NCI-H1436 treated with DMSO at 0.1 percent for 48 hours (cell line): ENCODE data around the gene PGLYRP4.
"Not testable (repeated sequence)": the region's sequence is repeated elsewhere in the genome, so short reads cannot be mapped to it uniquely, and the experiment has no call there.

Experiments used
- DNase-seq: peaks from one replicate; lab custom pipeline; 2025; lab: John Stamatoyannopoulos, UW

The PGLYRP4 gene

GRCh38 chr1:153356392-153357075 lies 7.9 kb upstream of the PGLYRP4 start:
- no peak for DNase-seq

DNA sequence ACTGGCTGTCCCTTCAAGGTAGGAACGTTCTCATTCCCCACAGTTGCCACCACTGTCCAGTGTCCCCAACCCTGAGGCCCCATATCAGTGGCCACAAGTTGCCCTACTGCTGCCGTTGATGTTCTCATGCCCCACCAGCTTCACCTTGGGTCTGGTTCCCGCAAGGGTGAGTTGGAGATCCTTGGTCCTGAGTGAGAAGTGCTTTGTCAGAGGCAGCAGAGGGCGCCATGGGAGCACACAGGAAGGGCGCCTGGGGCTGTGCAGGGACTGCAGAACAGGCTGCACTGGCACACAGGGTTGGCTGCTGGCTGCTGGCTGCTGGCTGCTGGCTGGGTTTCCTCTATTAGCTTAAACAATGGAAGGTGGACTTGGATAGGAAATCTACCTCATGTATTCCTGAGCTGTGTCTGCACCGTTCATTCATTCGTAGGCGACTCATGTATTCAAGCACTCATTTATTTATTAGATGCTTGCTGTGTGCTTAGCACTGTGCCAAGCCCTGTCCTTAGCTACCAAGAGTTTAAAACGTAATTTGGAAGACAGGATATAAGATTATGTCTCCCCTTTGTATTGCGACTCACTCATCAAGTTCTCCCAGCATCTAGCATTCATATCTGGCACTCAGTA lies 6.9 kb upstream of the PGLYRP4 start:
- DNase-seq, result peak; percentile 7

- no peak for DNase-seq
Measured at GRCh38 chr1:153354515-153355193, 6.0 kb upstream of the PGLYRP4 start.

- no peak for DNase-seq
Measured at GRCh38 chr1:153353226-153353947, 4.7 kb upstream of the PGLYRP4 start.

GRCh38 chr1:153352523-153352922 lies 3.9 kb upstream of the PGLYRP4 start:
- peak; percentile 62 for DNase-seq

- DNase-seq, result no peak
Measured at GRCh38 chr1:153350321-153350957, 1.8 kb upstream of the PGLYRP4 start.

DNA sequence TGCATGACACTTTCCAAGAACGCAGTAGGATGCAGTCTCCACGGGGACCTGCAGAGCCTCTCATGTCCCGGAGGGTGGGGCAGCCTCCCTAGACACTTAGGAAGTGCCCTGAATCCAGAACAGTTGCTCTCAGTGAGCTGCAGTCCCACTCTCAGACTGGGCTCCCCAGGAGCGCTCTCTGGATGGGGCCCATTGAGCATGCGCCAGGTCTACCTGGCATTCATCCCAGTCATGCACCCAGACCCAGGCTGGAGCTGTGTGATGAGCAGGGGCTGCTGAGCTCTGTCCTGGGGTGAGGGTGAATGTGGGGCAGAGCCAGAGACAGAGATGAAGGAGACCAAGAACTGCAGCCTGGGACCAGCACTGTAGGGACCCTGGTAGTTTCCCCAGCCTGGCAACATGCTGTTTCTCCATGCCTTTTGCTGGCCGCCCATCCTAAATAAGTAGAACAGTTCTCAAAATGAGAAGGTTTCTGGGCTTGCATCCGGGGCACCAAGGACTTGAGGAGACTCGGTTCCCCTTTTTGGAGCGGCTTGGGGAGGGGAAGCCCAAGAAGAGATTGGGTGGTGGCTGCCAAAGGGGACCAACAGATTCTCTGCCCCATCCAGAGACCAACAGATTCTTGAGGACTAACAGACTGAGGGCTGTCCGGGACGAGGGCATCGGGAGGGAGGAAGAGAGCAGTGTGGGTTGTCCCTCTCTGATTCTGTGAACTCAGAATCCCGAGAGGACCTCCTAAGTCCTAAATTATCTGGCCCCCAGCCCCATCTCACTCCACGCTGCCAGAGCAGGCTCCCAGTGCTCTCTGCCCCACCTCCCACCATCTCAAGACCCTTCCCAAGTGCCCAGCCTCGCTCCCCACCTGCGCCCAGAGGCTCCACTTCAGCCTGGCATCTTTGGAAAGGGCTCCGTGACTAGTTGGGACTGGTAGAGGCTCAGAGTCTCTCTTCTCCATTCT lies 1.0 kb upstream of the PGLYRP4 start:
- no peak for DNase-seq

- no peak for DNase-seq
Measured at GRCh38 chr1:153347856-153348255, 785 bp downstream of the PGLYRP4 start.

- DNase-seq, result not testable (repeated sequence)
Measured at GRCh38 chr1:153347049-153347448, 1.6 kb downstream of the PGLYRP4 start.

GRCh38 chr1:153346077-153346723 lies 2.4 kb downstream of the PGLYRP4 start:
- DNase-seq, result peak; percentile 37

DNA sequence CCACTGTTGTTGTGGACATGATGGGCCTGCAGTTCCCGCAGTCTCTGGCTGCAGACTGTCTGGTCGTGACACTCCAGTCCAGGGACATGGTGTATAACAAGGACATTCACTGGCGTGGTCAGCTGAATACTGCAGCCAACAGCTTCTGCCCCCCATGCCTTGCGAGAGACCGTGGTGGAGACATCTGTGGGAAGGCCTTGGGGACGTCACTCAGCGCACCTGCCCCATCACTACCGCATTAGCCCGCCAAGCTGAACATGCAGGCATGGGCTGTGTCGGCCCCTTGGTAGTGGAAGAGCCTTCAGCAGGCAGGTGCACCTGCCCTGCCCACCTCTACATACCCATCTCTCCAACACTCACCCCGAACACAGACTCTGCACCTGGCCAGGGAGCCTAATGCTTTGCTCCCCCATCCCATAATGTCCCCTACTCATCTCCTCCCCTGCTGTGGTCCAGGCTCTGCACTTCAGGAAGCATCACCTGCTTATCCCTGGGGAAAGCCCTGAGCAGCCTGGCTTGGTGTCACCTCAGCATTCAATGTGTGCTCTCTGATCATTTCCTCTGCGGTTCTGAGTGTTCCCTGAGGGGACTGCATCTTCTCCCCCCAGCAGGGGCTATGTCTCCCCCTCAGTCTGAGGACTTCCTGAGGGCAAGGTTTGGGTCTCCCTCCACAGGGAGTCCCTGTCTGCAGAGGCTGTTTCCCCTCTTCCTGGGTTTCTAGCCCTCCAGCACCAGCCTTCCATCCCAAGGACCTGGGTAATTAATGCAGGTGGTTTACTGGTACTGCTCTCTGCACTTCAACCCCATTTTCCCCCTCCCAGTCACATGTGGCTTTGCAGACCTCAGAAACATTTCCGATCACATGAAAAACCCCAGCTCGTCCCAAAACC lies 3.2 kb downstream of the PGLYRP4 start:
- DNase-seq, result no peak

- DNase-seq, result no peak
Measured at GRCh38 chr1:153344718-153345025, 4.0 kb downstream of the PGLYRP4 start.

- no peak for DNase-seq
Measured at GRCh38 chr1:153343811-153344717, 4.6 kb downstream of the PGLYRP4 start.

DNA sequence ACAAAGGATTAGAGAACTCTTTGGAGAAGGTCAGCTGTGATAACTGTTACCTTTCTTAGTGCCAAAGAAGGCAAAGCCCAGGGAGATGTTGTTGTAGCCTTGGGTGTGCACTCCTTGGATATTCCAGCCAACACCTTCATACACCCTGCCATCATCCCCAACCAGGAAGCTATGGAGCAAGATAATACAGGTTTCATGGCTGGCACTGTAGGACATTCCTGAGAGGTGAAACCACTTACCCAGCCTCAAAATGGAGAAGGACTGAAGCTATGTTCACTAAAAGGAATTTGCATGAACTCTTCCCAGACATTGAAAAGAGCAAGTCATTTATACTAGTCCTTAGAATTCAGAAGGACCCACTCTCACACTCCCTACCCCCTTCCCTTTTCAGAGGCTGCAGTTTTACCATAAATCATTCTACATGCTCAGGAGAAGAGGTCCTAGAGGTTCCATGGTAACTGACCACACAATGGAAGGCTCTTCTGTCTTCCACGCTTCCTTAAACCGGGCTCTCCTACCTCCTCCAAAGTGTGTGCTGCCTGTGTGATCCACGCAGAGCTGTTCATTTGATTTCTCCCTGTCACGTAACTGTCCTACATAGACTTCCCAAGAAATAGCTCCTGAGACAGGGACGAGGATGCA lies 5.5 kb downstream of the PGLYRP4 start:
- no peak for DNase-seq

DNA sequence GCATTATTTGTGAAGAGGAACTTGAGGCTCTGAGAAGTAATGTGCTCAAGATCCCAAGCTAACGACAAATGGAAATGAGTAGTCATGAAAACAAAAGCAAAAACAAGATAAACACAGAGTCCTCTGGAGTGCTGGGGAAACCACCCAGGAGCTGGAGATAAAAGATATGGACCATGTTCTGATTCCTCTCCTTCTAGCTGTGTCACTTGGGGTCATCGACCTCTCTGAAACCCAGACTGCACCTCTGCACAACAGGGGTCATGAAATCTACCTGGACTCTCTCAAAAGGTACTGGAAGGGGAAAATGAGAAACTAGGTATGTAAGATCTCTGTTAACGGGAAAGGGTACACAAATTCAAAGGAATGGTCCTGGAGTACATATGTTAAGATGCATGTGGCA lies 6.5 kb downstream of the PGLYRP4 start:
- no peak for DNase-seq

- no peak for DNase-seq
Measured at GRCh38 chr1:153341431-153341934, 7.2 kb downstream of the PGLYRP4 start.

- DNase-seq, result no peak
Measured at GRCh38 chr1:153340356-153340755, 8.3 kb downstream of the PGLYRP4 start.

GRCh38 chr1:153339802-153340201 lies 8.8 kb downstream of the PGLYRP4 start:
- no peak for DNase-seq
